Caco-2 (cell line): ENCODE data around the gene CMSS1. TPM values are rescaled to one million over a fixed set of nuclear protein-coding genes. Genes with fewer than 3 reads are reported as not detected.
A peak's percentile ranks its signal among the peaks of the same experiment; 100 is the strongest.

Experiments used
- BruUV-seq: library from RNA; stranded (reverse); fragments of 400-500 nt; replicated peaks from 2 replicates; lab custom pipeline; 2021; lab: Mats Ljungman, UMichigan
- CTCF ChIA-PET: fragments of 300-600 bp; sonication (Branson Sonifier 250); formaldehyde crosslinking; loops from one replicate; lab custom pipeline; 2022; ENCODE audit warnings: antibody characterized with exemption; lab: Charles Lee
- POLR2A ChIA-PET: fragments of 300-600 bp; sonication (Branson Sonifier 250); formaldehyde crosslinking; loops from one replicate; lab custom pipeline; 2022; ENCODE audit warnings: antibody characterized with exemption; lab: Charles Lee
- DNase-seq, 2 experiments: peaks; one replicate each; pipeline versions ENCODE4 v3.0.0 to v3.0.0-alpha.2; 2020 to 2022
- H3K27me3 ChIP-seq: replicated peaks from 2 replicates; pipeline ENCODE4 v1.6.0; 2011; ENCODE audit warnings: low read length; ENCODE audit not compliant: control insufficient read depth, insufficient read depth
- H3K36me3 ChIP-seq: 2 replicates; pipeline ENCODE4 v1.5.1; 2011; ENCODE audit warnings: low read length; ENCODE audit not compliant: control insufficient read depth, insufficient read depth
- H3K4me1 ChIP-seq: fragments of 250-450 bp; sonication (Bioruptor Pico); 2 replicates; pipeline ENCODE4 v1.5.1; 2020; ENCODE audit warnings: mild to moderate bottlenecking
- H3K4me3 ChIP-seq: 2 replicates; pipeline ENCODE4 v1.5.1; 2011; ENCODE audit warnings: low read depth, mild to moderate bottlenecking, control low read depth, low read length
- H3K9me3 ChIP-seq: fragments of 250-450 bp; sonication (Bioruptor Pico); 2 replicates; pipeline ENCODE4 v1.5.1; 2020; ENCODE audit warnings: mild to moderate bottlenecking, moderate library complexity
- H3K27ac Mint-ChIP-seq: one replicate; pipeline ENCODE4 v1.8.0; 2022; ENCODE audit warnings: mixed read lengths; ENCODE audit not compliant: unreplicated experiment
- H3K27me3 Mint-ChIP-seq: one replicate; pipeline ENCODE4 v1.8.0; 2022; ENCODE audit warnings: mixed read lengths; ENCODE audit not compliant: insufficient read depth, unreplicated experiment
- H3K36me3 Mint-ChIP-seq: one replicate; pipeline ENCODE4 v1.8.0; 2022; ENCODE audit warnings: mild to moderate bottlenecking, mixed read lengths; ENCODE audit not compliant: insufficient read depth, unreplicated experiment
- H3K4me1 Mint-ChIP-seq: one replicate; pipeline ENCODE4 v1.8.0; 2022; ENCODE audit warnings: low read depth, mixed read lengths; ENCODE audit not compliant: unreplicated experiment
- H3K4me3 Mint-ChIP-seq: one replicate; pipeline ENCODE4 v1.8.0; 2022; ENCODE audit warnings: mild to moderate bottlenecking, moderate library complexity, mixed read lengths; ENCODE audit not compliant: unreplicated experiment
- H3K9me3 Mint-ChIP-seq: one replicate; pipeline ENCODE4 v1.8.0; 2022; ENCODE audit warnings: mixed read lengths; ENCODE audit not compliant: unreplicated experiment
- CTCF ChIP-seq, 2 experiments: fragments of 200-600 bp in 1 of 2; IDR thresholded peaks; 1 replicate in 1 of 2; 2 replicates in 1 of 2; pipeline versions ENCODE4 v1.5.1 to v1.8.0; 2011 to 2022; ENCODE audit warnings: antibody characterized with exemption in 1 of 2, control low read depth in 1 of 2, inconsistent platforms in 1 of 2, low read depth in 1 of 2, low read length in 1 of 2, mild to moderate bottlenecking in 1 of 2, moderate library complexity in 1 of 2; ENCODE audit not compliant: insufficient read depth in 1 of 2, severe bottlenecking in 1 of 2, unreplicated experiment in 1 of 2
- intact Hi-C: fragments of 100-400 bp; cut with micrococcal nuclease; formaldehyde crosslinking; loops from one replicate; pipeline ENCODE4 v1.10.0; 2022; ENCODE audit not compliant: unreplicated experiment
- total RNA-seq: library from RNA; stranded (reverse); gene quantifications from 2 replicates; pipeline ENCODE4 v1.2.3, GENCODE V29; 2022

The CMSS1 gene
- total RNA-seq, 1 experiment from 2014 or later = 54.4 TPM

GRCh38 chr3:99891610-99892285, 74.1 kb downstream of the CMSS1 start:
- Mint-ChIP-seq H3K9me3 (no peaks in the 10 kb centered on the region), H3K36me3 (no peaks in the 10 kb centered on the region), H3K4me1 (peaks cover 31% of the 10 kb centered on the region), H3K27me3 (no peaks in the 10 kb centered on the region), H3K4me3 (no peak overlapping the region), H3K27ac (no peak overlapping the region)
- BruUV-seq = no TSS peak
- DNase-seq = no peak
- Histone ChIP-seq H3K9me3 (no peaks in the 10 kb centered on the region), H3K4me3 (no peak overlapping the region), H3K4me1 (peaks cover 30% of the 10 kb centered on the region), H3K27me3 (no peaks in the 10 kb centered on the region), H3K36me3 (no peaks in the 10 kb centered on the region)
- intact Hi-C loops = no loop called here
- ChIA-PET POLR2A (no interaction called here), CTCF (no interaction called here)
- no peak for TF ChIP-seq CTCF (IDR thresholded peaks at IDR 0.05; ENCODE audit: insufficient read depth in 1 of 2, low read depth in 1 of 2, low read length in 1 of 2, severe bottlenecking in 1 of 2, unreplicated experiment in 1 of 2)

GRCh38 chr3:99892332-99892731, 74.7 kb downstream of the CMSS1 start:
- CTCF ChIA-PET = no interaction called here
- Histone ChIP-seq H3K27me3 (no peaks in the 10 kb centered on the region), H3K4me3 (no peak overlapping the region), H3K9me3 (no peaks in the 10 kb centered on the region), H3K36me3 (no peaks in the 10 kb centered on the region), H3K4me1 (peaks cover 31% of the 10 kb centered on the region)
- H3K9me3 Mint-ChIP-seq = no peaks in the 10 kb centered on the region
- no TSS peak for BruUV-seq
- DNase-seq = no peak
- no peak overlapping the region for H3K4me3 Mint-ChIP-seq
- intact Hi-C loops = no loop called here
- peaks cover 31% of the 10 kb centered on the region for H3K4me1 Mint-ChIP-seq
- POLR2A ChIA-PET = no interaction called here
- no peak for TF ChIP-seq CTCF (IDR thresholded peaks at IDR 0.05; ENCODE audit: insufficient read depth in 1 of 2, low read depth in 1 of 2, low read length in 1 of 2, severe bottlenecking in 1 of 2, unreplicated experiment in 1 of 2)
- no peaks in the 10 kb centered on the region for H3K27me3 Mint-ChIP-seq
- no peaks in the 10 kb centered on the region for H3K36me3 Mint-ChIP-seq
- H3K27ac Mint-ChIP-seq = no peak overlapping the region

GRCh38 chr3:99895131-99895696, 77.6 kb downstream of the CMSS1 start:
- POLR2A ChIA-PET = no interaction called here
- Histone ChIP-seq H3K36me3 (no peaks in the 10 kb centered on the region), H3K4me3 (no peak overlapping the region), H3K27me3 (no peaks in the 10 kb centered on the region), H3K9me3 (no peaks in the 10 kb centered on the region), H3K4me1 (peaks cover 32% of the 10 kb centered on the region)
- CTCF ChIA-PET = no interaction called here
- Mint-ChIP-seq H3K27ac (peak overlapping the region; percentile 89), H3K4me1 (peaks cover 26% of the 10 kb centered on the region), H3K9me3 (no peaks in the 10 kb centered on the region), H3K27me3 (no peaks in the 10 kb centered on the region), H3K4me3 (peak overlapping the region; percentile 42), H3K36me3 (no peaks in the 10 kb centered on the region)
- no peak for DNase-seq
- intact Hi-C loops = loop anchor here (1.0 kb wide), 3 partner anchors 19 to 139 kb away; no protein-coding TSS in a partner anchor
- no TSS peak for BruUV-seq
- no peak for TF ChIP-seq CTCF (IDR thresholded peaks at IDR 0.05; ENCODE audit: insufficient read depth in 1 of 2, low read depth in 1 of 2, low read length in 1 of 2, severe bottlenecking in 1 of 2, unreplicated experiment in 1 of 2)
